8988T (cell line): Measurements from ENCODE around the gene VAV2.

Experiments used
- DNase-seq: peaks from one replicate; pipeline ENCODE4 v3.0.0; 2011

VAV2 gene

GRCh38 chr9:133830711-133831110, 161.4 kb downstream of the VAV2 start:
- DNase-seq = no peak

DNA sequence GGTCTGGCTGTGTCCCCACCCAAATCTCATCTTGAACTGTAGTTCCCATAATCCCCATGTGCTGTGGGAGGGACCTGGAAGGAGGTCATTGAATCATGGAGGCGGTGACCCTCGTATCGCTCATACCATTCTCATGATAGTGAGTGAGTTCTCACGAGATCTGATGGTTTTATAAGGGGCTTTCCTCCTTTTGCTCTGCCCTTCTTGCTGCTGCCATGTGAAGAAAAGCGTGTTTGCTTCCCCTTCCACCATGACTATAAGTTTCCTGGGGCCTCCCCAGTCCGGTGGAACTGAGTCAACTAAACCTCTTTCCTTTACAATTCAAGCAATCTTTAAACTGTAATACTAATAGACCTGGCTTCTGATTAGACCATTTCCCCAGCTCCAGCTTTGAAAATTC, 161.8 kb downstream of the VAV2 start:
- no peak for DNase-seq

- DNase-seq = no peak
Observed at GRCh38 chr9:133828338-133828997, 163.7 kb downstream of the VAV2 start.

- DNase-seq = no peak
Observed at GRCh38 chr9:133826289-133827085, 165.6 kb downstream of the VAV2 start.

DNA sequence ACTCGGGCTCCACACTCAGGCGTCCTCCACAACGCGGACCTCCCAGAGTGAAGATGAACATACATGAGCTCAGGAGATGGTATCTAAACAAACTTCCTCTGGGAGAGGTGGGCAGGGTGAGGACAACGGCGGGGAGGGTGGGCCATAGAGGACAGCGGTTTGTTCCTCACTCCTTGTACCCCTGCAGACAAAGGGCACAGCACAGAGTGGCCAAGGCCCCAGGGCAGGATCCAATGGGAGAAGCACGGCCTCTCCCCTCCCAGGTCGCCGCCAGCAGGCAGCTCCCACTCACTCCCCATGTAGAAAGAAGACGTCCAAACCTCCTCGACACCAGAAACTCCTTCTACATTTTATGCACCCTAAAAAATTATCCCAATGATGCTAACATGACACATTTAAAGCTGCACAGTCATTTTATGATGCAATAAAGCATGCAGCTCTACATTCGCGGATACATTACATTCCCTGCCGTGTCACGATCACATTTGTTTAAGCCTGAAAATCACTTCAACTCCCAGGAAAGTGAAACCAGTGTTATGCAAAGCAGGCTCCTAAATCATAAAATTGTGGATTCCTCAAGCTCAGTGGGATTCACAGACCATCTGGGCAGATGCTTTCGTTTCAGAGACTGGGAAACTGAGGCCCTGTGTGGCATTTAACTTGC, 166.4 kb downstream of the VAV2 start:
- DNase-seq = no peak

DNA sequence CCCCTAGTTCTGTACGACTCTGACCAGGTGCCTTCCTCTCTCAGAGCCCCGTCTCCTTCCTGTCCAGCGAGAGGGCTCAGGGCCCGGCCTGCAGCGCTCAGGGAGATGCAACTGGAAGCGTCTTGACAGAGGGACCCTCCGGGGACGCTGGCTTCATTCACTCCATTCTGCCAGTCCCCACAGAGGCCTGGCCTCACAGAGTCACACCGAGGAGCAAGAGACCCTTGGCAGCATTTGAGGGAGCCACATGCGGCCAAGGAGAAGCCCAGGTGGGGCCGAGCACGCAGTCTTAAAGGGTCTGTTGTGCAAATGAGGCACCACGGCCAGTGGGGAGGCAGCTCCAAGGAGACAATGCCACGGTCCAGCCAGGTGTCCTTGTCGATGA, 167.3 kb downstream of the VAV2 start:
- no peak for DNase-seq

DNA sequence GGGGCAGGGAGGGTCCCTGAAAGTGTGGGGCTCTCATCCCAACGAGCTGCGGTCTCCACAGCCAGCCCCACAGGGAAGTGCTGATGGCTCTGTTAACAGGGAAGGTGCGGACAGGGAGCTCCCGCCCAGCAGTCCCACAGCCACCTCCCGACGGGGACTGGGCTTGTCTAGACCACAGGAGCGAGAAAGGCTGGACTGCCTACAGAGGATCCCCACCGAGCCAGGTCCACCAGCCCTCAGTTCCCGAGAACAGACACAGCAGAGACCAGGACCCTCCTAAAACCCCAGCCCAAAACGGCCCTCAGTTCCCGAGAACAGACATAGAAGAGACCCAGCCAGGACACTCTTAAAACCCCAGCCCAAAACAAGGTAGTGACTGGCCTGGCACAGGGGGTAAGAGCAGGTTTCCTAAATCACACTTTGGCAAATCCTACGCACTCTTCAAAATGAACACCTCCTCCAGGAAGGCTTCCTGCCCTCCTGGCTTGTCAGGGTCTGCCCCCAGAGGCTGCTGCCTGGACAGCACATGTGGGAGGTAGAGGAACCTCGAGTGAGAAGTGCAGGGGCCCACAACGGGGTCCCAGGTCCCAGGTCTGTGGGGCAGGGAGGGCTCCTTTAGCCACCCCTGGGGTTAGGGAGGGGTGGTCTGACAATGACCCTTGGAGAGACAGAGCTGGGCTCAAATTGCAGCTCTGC, 167.9 kb downstream of the VAV2 start:
- no peak for DNase-seq

GRCh38 chr9:133823189-133824105, 168.7 kb downstream of the VAV2 start:
- DNase-seq = no peak

DNA sequence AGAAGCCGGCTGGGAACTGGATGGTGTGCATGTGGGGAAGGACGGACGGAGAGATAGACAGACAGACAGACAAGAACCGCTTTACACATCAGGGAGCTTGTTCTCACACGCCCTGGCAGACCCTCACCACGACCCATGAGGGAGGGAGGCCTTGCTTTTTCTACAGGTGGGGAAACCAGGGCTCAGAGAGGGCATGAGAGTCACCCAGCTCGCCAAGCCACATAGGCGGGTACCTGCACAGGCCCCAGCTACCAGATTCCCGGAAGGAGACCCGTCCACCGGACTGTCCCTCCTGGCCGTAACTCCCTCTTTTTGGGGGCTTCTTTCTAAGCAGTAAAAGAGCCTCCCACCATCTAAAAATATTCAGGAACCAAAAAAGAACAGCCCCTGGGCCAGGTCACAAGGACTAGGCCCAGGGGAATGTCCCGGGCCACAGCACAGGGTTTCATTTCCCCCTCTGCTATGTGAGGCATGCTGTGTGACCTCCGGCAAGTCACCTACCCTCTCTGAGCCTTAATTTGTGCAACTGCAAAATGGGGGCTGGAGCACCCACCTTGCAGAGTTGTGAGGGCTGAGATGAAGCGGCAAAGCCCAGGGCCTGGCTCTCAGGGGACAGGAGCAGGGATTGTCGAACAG, 169.6 kb downstream of the VAV2 start:
- DNase-seq = no peak

- no peak for DNase-seq
Observed at GRCh38 chr9:133821601-133822429, 170.3 kb downstream of the VAV2 start.

- no peak for DNase-seq
Observed at GRCh38 chr9:133819923-133820322, 172.2 kb downstream of the VAV2 start.

DNA sequence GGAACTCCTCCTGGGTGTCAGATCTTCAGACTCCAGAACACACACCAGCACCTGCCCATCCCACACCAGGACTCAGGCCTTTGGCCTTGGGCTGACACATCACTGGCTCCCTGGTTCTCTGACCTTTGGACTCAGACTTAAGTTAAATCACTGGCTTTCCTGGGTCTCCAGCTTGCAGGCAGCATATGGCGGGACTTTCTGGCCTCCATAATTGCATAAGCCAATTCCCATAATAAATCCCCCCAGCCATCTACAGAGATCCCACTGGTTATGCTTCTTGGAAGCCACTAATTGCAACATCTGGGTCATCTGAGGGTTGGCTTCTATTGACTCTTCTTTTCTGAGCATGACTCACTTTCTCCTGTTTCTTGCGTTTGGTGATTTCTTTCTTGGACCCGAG, 173.7 kb downstream of the VAV2 start:
- no peak for DNase-seq

- no peak for DNase-seq
Observed at GRCh38 chr9:133815781-133816180, 176.3 kb downstream of the VAV2 start.

- DNase-seq = no peak
Observed at GRCh38 chr9:133814586-133815208, 177.4 kb downstream of the VAV2 start.

DNA sequence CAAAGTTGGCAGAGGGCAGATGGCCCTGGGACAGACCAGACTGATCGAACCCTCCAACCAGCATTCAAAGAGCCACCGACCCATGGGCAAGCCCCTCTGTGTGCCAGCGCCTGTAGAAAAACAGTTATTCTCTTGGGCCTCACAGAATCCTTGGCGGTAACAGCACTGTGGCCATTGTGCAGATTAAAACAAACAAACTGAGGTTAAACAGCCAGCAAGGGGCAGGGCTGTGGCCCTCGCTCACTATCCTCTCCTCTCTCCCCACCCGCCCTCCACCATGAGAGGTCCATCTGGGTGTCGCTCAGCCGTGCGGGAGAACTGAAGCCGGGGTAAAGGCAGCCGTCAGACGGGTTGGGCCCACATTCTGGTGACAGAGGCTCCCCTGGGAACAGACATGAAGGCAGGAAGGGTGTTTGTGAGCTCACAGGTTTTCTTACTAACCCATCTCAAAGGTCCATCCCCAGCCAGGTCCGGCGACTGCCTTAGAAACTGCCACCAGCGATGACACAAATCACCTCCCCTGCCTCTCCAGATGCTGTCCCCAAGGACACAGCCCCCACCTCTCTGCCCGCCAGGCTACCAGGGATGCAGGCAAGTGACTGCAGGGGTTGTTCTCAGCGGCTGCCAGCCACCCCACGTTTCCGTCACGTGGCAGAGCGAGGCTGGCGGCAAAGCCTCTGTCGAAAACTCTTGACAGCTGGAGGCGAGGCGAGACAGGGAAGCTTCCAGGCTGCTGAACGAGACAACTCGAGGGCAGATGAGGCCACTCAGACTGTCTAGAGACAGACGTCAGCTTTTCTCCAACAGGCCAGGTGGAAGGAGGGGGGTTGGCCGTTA, 178.2 kb downstream of the VAV2 start:
- DNase-seq = no peak

DNA sequence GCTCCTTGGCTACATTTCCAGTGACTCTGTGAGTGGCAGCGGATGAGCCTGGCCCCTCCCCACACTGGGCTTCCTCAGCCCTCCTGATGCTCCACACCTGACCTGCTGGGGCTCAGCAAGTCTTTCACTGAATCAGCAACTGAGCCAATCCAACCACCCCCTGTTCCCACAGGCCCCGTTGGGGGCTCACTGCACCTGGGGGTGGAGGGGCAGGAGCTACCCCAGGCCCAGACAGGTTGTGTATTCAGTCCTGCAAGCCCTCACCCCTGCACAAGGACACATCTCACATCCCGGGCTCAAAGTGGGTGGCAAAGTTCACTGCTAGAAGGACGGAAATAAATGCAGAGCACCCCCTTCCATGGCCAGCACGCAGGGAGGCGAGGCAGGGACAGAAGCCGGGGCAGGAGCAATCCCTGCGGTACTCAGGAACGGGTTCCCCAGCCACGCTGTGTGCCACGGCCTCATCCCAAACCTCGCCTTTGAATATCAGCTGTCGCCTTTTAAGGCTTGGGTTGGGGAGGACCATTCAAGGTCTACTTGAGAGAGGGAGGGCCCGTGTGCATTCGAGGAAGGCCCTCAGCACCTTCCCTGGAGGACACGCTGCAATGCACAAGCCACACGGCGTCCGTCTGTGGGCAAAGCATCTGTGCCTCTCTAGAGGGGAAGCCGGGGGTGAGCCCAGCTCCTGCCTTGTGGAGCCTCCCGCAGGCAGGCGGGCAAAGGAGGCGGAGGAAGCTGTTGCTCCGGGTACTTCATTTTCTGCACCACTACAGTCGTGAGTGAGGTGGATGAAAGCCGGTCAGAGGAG, 179.0 kb downstream of the VAV2 start:
- no peak for DNase-seq

- DNase-seq = no peak
Observed at GRCh38 chr9:133812077-133812868, 179.9 kb downstream of the VAV2 start.

- no peak for DNase-seq
Observed at GRCh38 chr9:133811471-133811870, 180.7 kb downstream of the VAV2 start.
